ENCODE data around the gene UBE2V1. TPM values are rescaled to one million over a fixed set of nuclear protein-coding genes. Genes with fewer than 3 reads are reported as not detected.

UBE2V1 gene
- total and polyA plus RNA-seq, 2 donors (not counting 3 experiments of a cell fraction or from before 2014, with no cell fraction given) = 145 to 156 TPM

DNA sequence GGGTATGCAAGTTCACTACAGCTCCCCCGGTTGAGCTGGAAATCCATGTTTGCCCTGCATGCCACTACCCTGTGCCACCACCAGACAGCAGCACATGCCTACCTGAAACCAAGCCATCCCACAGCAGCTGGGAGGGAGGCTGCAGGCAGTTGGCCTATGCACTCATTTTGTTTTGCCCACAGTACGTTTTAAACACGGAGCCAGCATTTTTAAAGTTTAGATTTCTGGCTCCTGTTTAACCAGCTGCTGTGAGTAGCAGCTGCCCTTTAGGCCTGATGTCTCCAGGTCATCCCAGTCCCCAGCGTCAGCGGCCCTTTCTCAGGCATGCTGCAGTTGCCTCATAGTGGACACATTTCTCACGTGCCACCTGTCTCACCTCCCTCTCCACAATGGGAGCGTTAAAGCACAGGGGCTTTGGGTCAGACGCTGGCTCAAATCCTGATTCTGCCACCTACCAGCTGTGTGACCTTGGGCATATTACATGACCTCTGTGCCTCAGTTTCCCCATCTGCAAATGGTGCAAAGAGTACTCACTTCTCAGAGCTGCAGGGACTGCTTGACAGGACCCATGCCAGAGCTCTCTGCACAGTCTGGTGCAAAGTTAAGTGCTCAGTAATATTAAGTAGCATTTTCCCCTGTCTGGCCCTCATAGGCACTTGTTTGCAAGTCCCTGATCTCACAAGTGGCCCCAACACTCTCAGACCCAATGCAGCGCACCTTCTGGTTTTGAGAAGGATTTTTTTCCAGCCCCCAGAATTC lies 8.2 kb upstream of the UBE2V1 start:
- H4K20me1 ChIP-seq (replicated peaks; ENCODE audit: control insufficient read depth, extremely low read depth, insufficient read depth, low read length) = no peaks in the 10 kb centered on the region
- H3K4me3 ChIP-seq (replicated peaks in 1 of 3; ENCODE audit: insufficient read depth in 1 of 3, low read depth in 1 of 3, low read length in 3 of 3) = no peak overlapping the region
- TF ChIP-seq FOS (IDR thresholded peaks at IDR 0.05; ENCODE audit: borderline replicate concordance, insufficient read depth, low read length) (no peak), JUN (IDR thresholded peaks at IDR 0.05; ENCODE audit: borderline replicate concordance, insufficient read depth, insufficient read length, low read depth) (no peak), MYC (IDR thresholded peaks at IDR 0.05; ENCODE audit: low read depth, low read length) (no peak), POLR2AphosphoS5 (IDR thresholded peaks at IDR 0.05; ENCODE audit: insufficient read depth, low read depth, low read length) (peak; percentile 28), POLR2A (IDR thresholded peaks at IDR 0.05; ENCODE audit: low read depth, low read length) (peak; percentile 39), EZH2 (IDR thresholded peaks at IDR 0.05; ENCODE audit: borderline replicate concordance, low read depth, low read length, severe bottlenecking) (no peak), GATA2 (IDR thresholded peaks at IDR 0.05; ENCODE audit: insufficient read depth, insufficient read length, low read depth, low read length) (no peak)
- TF ChIP-seq, protein P1, sequence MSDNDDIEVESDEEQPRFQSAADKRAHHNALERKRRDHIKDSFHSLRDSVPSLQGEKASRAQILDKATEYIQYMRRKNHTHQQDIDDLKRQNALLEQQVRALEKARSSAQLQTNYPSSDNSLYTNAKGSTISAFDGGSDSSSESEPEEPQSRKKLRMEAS (IDR thresholded peaks at IDR 0.05; ENCODE audit: insufficient read depth, insufficient read length) = no peak
- TF ChIP-seq, protein P2, sequence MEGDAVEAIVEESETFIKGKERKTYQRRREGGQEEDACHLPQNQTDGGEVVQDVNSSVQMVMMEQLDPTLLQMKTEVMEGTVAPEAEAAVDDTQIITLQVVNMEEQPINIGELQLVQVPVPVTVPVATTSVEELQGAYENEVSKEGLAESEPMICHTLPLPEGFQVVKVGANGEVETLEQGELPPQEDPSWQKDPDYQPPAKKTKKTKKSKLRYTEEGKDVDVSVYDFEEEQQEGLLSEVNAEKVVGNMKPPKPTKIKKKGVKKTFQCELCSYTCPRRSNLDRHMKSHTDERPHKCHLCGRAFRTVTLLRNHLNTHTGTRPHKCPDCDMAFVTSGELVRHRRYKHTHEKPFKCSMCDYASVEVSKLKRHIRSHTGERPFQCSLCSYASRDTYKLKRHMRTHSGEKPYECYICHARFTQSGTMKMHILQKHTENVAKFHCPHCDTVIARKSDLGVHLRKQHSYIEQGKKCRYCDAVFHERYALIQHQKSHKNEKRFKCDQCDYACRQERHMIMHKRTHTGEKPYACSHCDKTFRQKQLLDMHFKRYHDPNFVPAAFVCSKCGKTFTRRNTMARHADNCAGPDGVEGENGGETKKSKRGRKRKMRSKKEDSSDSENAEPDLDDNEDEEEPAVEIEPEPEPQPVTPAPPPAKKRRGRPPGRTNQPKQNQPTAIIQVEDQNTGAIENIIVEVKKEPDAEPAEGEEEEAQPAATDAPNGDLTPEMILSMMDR (IDR thresholded peaks at IDR 0.05; ENCODE audit: extremely low read depth in 1 of 2, insufficient read depth in 1 of 2, low read depth in 1 of 2, low read length in 2 of 2) = peak; percentile 78 to 97
- DNase-seq (ENCODE audit: low read depth, low spot score) (peak; percentile 67), FAIRE-seq (peak; percentile 84)
- POLR2A ChIA-PET = interaction anchor here (0.6 to 1.4 kb wide), 6 partner anchors 23 to 433 kb away, joined by 3 to 6 read pairs (median 4); partner anchors contain the start of gene PEDS1
- no peaks in the 10 kb centered on the region for H3K9me1 ChIP-seq (replicated peaks; ENCODE audit: control insufficient read depth, extremely low read depth, insufficient read depth, low read length)
- H3K9me3 ChIP-seq (replicated peaks; ENCODE audit: control insufficient read depth, insufficient read depth, low read length) = no peaks in the 10 kb centered on the region
- no TSS peak for BruUV-seq (replicated peaks)
- H3K36me3 ChIP-seq (ENCODE audit: control insufficient read depth in 2 of 2, extremely low read depth in 1 of 2, insufficient read depth in 2 of 2, low read length in 2 of 2) = peaks cover 10 to 23% of the 10 kb centered on the region in 2 experiments
- no peak overlapping the region for H3K27ac ChIP-seq (ENCODE audit: insufficient read depth, low read depth, low read length)
- dilution Hi-C loops (cut with MboI; ENCODE audit: extremely low pct_ligation_motif_present, low sequenced_read_pairs) = no loop called here
- H3K4me1 ChIP-seq (ENCODE audit: control insufficient read depth, extremely low read depth, insufficient read depth, low read length) = peaks cover 1% of the 10 kb centered on the region
- intact Hi-C loops (cut with micrococcal nuclease) = loop anchor here (1.0 kb wide), 1 partner anchor 48 kb away; no protein-coding TSS in a partner anchor
- no peaks in the 10 kb centered on the region for H3K79me2 ChIP-seq (ENCODE audit: control insufficient read depth, insufficient read depth, low read length)
- no peak overlapping the region for H3K4me2 ChIP-seq (ENCODE audit: insufficient read depth, low read length)
- H2AFZ ChIP-seq (ENCODE audit: low read depth, low read length) = no peak overlapping the region
- no peak overlapping the region for H3K9ac ChIP-seq (replicated peaks; ENCODE audit: extremely low read depth, insufficient read depth, low read length)
- no peaks in the 10 kb centered on the region for H3K27me3 ChIP-seq (ENCODE audit: control insufficient read depth in 2 of 2, insufficient read depth in 2 of 2, low read length in 2 of 2)
- CTCF ChIA-PET = interaction anchor here (0.6 to 10.7 kb wide), 30 partner anchors 8 to 357 kb away, joined by 3 to 309 read pairs (median 6); partner anchors contain the start of gene PEDS1

Data from endothelial cell of umbilical vein (primary cell).